SW 1271 (cell line): Measurements from ENCODE around the gene SGO1.
"Not testable (repeated sequence)": the region's sequence is repeated elsewhere in the genome, so short reads cannot be mapped to it uniquely, and the experiment has no call there.

Source experiments
- DNase-seq, 2 experiments: peaks; one replicate each; lab custom pipeline; 2025; lab: John Stamatoyannopoulos, UW

SGO1 gene

DNA sequence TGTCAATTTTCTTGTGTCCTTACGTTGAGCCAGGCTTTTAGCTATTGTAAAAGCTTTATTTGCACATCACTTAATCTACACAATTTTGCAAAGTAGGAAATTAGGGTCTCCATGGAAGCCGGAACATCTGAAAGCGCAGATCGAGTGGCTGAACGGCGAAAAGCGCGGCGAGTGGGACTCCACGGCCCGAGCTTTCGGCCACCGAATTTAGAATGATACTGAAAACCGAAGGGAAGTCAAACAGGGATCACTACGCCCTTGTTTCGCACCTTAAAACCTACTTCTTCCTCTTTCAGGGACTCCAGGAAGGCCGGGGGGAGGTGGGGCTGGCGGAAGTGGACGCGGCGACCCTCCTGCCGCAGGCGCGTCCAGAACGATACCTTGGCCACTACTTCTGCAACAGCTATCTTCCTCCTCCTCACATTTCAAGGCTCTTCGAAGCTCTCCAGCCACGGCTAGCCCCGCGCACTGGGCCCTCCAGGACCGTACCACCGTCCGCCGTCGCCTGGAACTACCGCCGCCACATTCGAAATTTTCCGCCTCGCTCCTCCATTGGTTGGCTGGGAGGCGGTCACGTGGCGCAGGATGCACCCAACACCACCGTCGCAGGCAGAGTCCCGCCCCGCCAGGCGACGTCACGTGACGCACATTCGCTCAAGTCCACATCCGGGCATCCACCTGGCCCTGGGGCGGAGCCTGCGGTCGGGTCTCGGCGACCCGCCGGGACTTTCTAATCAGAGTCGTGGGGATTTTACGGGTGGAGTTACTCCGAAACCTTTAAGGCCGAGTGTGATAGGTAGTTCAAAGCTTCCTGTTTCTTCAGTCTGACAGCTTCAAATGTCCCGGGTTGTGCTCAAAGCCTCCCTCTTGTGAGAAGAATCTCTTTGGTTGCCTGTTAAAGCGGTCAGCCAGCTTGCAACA, at the start of gene SGO1:
Gene SGO1, minus strand, starts transcription at position 528 of the 921 bp plus-strand sequence. CDS start 2,179 bp downstream, outside the sequence.
- peak; percentile 95 to 98 for DNase-seq

DNA sequence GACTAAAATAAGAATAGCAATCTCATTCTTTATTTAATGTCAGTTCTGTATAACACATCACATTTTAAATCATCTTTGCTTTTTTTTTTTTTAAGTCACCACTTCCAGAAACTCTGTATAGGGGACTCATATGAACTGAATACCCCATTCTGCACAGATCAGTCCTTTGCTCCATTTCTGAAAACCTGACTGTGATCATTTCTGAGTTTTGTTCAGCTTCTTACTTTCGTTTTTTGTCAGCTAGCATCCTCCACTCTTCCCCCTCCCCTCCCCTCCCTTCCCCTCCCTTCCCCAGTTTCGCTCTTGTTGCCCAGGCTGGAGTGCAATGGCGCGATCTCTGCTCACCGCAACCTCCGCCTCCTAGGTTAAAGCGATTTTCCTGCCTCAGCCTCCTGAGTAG, 49.8 kb upstream of the SGO1 start:
- no peak for DNase-seq

DNA sequence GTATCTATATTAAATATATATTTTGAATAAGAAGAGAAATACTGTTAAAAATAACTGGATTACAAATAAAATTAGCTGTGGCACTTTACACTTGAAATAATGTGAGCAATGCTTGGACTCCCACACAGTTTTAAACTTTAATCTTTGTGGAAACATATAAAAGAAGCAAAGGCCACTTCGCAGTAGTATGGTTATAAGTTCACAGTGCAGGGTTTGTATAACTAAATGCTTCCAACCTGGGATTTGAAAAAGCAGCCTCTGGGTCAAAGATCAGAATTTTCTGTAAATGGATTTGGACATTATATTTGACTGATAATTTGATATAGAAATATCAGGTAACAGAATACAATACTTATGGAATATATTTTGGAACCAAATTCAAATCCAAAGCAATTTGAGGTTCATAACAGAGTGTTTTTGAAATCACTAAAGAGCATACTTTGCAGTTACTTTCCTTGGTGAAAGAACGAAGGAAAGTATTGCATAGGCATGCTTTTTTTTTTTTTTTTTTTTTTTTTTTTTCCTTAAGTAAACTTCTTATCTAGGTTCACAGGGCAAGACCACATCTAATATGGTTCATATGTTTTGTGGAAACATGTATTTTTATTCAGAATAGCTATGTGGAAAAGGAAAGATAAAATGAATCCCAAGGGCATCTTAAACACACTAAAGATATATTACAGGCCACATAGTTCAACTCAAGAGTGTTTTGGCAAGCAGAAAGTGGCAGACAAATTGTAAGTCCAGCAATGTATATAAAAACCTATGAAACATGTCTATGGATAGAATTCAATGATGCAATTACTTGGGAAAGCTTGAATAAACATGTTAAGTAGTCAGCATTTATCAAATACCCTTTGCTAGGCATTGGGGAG, 47.1 kb upstream of the SGO1 start:
- DNase-seq: no peak

DNA sequence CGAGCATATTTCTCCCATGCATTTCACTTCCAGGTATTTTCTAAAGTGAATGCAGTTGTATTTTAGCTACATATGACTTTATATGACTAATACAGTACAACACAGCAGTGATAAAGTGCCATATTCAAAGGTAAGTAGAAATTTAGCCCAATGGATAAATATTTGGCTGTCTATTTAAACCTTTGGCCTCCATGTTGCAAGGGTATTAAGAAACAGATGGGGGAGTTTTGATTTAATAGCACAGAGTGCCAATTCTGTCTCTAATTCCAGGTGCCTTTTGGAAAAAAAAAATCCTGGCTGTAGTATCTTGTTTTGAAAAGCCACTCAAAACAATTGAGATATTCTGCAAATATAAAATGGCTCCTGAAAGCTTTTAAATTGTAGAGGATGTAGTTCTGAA, 44.9 kb upstream of the SGO1 start:
- no peak for DNase-seq

DNA sequence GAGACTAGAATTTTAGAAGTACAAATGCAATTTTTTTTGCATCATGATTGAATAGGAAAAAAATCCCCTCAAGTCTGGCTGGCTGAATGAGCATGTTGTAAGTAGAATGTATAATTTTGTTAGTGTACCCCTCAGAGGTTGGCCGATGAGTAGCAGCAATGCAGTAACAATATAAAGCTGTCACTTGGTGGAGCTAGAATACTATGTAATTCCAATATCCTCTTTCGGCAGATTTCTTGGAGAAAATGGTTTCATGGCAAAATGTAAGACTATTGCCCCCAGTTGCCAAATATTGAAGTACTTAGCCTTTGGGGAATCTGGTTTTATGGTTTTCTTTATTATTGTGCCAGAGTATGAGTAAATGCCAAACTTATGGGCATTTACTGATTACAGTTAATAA, 39.8 kb upstream of the SGO1 start:
- peak; percentile 4 to 65 for DNase-seq

DNA sequence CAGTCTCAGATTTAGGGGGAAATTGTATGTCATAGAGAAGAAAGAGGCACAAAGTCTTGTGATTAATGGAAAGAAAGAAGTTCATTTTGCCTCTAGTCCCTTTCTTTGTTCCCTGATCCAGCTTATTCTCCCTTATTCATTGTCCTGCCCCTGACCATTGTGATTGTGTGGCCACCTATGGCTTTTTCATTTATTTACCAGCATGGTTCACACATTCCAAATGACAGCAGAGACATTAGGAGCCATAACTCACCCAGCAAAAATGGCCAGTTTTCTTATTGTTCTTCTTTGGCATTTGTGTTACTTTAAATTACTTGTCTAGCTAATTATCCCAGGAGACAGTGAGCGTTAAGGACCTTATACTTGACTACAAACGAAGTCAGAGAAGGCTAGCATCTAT, 36.3 kb upstream of the SGO1 start:
- DNase-seq: no peak

DNA sequence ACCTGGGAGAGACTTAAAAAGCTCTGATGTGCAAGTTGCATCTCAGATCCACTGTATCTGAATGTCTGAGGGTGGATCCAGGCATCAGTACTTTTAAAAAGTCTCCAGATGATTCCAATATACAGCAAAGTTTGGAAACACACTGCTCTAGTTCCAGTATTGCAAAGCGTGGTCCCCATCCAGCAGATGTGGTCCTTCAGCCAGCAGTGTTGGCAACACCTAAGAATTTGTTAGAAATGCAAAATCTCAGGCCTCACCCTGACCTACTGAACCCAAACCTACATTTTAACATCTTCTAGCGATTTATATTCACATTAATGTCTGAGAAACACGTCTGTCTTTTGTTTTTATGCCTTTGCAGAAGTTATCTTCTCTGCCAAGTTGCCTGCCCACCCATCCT, 32.2 kb upstream of the SGO1 start:
- DNase-seq: no peak

DNA sequence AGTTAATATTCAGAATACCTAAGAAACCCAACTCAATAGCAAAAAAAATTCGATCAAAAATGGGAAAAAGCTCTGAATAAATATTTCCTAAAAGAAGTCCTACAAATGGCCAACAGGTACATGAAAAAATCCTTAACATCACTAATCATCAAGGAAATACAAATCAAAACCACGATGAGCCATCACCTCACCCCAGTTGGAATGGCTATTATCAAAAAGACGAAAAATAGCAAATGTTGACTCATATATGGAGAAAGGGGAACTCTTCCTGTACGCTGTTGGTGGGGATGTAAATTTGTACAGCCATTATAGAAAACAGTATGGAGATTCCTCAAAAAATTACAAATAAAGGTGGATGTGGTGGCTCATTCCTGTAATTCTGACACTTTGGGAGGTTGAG, 29.6 kb upstream of the SGO1 start:
- no peak for DNase-seq

DNA sequence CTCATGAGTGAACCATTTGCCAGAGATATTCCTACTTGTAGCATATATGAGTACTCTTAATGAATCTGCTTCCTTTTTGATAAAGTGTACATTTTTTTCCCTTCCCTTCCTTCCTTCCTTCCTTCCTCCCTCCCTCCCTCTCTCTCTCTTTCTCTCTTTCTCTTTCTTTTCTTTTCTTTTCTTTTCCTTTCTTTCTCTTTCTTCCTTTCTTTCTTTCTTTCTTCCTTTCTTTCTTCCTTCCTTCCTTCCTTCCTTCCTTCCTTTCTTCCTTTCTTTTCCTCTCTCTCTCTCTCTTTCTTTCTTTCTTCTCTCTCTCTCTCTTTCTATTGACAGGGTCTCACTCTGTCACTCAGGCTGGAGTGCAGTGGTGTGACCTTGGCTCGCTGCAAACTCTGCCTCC, 27.5 kb upstream of the SGO1 start:
- DNase-seq: not testable (repeated sequence)

DNA sequence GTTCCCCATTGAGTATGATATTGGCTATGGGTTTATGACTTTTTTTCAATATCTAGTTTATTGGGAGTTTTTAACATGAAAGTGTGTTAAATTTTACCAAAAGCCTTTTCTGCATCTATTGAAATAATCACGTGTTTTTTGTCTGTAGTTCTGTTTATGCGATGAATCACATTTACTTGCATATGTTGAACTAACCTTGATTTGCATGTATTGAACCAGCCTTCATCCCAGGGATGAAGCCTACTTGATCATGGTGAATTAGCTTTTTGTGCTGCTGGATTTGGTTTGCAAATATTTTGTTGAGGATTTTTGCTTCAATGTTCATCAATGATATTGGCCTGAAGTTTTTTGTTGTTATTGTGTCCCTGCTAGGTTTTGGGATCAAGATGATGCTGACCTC, 21.9 kb upstream of the SGO1 start:
- DNase-seq: not testable (repeated sequence)

DNA sequence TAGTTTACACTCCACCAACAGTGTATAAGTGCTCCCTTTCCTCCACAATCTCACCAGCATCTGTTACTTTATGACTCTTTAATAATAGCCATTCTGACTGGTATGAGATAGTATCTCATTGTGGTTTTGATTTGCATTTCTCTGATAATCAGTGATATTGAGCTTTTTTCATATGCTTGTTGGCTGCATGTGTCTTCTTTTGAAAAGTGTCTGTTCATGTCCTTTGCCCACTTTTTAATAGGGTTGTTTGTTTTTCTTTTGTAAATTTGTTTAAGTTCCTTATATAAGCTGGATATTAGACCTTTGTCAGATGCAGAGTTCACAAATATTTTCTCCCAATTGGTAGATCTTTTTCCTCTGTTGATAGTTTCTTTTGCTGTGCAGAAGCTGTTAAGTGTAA, 19.9 kb upstream of the SGO1 start:
- not testable (repeated sequence) for DNase-seq

DNA sequence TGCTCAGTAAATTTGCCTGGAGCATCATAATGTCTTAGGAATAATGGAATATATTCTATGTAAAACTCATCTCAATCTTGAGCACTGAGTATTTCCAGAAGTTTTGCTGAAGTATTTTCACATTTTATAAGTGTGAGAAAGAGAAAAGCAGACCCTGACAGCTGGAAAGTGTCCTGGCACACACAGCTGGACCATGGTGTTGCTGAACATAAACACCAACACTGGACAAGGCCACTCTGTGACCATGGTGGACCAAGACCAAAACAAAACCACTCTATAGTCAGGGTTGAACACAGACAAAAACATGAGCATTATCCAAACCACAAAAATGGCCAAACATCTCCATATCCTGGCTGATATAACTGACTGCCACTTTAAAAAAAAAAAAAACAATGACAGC, 15.1 kb upstream of the SGO1 start:
- no peak for DNase-seq

DNA sequence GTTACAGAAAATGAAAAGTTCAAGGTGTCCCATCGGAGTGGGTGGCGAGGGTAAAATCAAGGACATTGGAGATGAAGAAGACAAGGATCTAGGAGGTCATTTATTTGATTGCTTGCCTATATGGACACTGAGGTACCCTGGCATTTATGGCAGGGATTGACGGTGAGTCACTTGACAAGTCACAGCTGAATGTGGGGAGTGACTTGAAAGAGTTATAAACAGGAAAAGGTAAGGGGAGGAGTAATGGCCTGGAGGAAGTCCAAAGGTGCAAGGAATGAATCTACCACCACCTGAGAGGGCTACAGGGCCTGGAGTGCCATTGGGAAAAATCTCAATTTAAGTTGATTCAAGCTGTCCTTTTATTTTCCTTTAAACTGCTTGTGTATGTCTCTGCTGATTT, 11.8 kb upstream of the SGO1 start:
- DNase-seq: no peak

DNA sequence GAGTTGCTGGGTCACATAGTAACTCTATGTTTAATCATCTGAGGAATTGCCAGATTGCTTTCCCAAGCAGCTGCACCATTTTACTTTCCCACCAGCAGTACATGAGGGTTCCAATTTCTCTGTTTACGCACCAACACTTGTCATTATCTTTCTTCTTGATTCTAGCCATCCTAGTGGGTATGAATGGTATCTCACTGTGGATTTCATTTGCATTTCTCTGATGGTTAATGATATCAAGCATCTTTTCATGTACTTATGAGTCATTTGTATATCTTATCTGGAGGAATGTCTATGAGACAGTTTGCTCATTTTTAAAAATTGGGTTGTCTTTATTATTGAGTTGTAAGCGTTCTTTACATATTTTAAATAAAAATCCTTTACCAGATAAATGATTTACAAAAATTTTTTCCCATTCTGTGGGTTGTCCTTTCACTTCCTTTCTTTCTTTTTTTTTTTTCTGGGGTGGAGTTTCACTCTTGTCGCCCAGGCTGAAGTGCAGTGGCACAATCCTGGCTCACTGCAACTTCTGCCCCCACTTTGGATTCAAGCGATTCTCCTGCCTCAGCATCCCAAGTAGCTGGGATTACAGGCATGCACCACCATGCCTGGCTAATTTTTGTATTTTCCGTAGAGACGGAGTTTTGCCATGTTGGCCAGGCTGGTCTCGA, 8.9 kb upstream of the SGO1 start:
- DNase-seq: no peak

DNA sequence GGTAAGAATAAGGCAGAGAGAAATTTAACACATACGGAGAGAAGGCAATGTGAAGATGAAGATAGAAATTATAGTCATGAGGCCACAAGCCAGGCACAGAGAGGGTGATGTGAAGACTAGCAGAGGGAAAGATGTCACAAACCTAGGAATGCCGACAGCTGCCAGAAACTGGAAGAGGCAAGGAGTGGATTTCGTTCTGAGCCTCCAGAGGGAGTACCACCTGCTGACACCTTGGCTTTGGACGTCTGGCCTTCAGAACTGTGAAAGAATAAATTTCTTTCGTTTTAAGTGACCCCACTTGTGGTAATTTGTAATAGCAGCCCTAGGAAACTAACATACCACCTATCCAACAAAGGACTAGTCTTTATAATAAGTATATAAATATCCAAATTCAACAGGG, 5.0 kb upstream of the SGO1 start:
- no peak for DNase-seq

DNA sequence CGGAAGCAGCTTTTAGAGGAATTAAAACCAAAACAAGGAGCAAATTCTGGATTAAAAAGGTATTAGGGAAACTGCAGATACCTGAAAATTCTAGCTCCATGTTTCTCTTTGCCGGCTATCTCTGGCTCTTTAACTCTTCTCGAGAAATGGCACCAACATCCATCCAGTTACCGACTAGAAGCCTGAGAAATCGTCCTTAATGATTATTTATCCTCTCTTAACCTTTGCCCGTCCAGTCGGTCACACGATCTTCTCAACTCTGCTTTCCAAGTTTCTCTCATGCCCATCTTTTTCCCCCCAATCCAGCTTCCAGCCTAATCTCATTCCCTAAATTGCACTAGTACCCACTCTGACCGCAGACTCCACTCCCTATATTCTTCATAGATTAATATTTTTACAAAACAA, 596 bp upstream of the SGO1 start:
- DNase-seq: no peak

DNA sequence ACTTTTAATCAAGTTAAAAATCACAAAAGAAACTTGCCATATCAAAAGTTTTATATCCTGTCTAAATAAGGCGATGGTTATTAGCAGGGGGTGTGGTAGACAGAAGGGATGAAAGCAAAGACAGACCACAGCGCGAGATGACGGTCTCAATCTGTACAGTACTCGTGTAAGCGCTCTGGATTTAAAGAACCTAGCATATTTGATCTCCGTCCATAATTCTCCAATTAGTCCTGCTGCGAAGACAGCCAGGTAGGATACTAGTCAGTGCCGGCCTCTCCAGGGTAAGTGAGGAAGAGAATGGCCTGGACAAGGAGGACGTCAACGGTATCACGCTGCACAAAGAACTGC, 701 bp downstream of the SGO1 start:
- DNase-seq: no peak

DNA sequence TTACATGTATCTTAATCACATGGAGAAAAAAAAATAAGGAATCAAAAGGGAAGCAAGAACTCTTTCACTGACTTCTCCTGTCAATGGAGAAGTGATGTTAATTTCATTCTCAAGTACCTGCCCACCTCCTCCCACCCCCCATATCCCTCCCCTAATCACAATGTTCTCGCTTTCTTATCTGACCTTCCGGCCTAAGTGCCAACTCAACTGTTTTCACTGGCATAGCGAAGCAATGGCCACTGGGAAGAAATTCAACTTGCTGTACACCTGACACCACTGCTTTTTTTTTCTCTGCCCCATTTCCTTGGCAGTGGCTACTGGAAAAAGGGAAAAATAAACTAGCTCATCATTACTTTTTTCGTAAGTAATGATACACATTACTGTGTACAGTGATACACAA, 3.8 kb downstream of the SGO1 start:
- no peak for DNase-seq

DNA sequence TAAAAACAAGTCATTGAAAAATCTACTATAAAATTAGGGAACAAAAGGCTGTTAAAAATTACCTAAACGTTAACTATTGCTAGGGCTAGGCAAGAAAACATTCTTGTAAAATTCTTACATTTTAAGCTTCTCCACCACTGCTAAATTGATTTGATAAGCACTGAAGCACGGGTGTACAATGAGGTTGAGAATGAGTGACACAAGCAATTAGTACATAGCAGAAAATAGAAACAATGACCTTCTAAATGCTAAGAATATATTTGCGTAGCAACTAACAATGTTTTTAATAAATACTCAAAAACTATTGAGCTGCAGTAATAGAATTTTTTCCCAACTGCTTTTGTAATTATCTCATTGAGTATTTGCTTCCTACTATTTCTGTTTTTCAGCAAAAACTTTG, 4.7 kb downstream of the SGO1 start:
- no peak for DNase-seq

DNA sequence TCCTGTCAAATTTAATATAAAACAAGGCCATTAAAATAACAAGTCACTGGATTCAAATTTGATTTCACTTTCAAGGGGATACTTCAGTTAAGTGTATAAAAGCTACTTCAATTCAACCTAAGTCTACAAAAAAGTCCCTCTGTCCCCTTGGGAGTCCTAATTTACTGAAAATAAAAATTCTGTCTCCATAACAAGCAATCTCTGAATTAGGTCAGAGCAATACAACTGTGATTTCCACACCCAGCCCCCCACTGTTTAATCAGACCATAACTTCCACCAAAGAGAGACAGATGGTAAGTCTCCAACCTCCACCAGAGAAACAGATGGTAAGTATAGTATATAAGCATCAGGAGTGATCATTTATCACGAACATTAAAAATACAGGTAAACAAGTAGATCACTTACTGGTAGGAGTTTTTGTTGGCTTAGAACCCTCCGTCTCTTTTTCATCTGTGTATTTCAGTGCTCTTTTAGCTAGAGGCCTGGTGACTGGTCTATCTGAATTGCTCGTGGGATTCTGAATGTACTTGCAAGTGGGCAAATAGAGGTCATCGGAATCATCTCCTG, 12.1 kb downstream of the SGO1 start:
- no peak for DNase-seq

DNA sequence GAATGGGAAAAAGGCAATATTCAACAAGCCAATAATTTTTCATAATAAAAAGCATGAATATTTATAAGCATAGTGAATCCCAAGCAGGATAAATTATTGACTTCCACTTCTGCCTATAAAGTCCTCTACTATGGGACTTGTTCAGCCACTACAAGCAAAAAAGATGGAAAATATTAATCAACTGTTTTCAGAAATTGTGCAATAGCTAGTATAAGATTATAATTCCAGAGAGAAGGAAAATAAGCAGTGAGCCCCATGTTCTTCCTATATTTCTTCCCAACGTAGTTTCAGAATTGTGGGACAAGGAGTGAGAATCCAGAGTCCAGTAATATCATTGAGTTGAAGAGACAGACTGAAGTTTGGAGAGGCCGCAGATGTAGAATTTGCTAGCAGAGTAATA, 24.3 kb downstream of the SGO1 start:
- no peak for DNase-seq

DNA sequence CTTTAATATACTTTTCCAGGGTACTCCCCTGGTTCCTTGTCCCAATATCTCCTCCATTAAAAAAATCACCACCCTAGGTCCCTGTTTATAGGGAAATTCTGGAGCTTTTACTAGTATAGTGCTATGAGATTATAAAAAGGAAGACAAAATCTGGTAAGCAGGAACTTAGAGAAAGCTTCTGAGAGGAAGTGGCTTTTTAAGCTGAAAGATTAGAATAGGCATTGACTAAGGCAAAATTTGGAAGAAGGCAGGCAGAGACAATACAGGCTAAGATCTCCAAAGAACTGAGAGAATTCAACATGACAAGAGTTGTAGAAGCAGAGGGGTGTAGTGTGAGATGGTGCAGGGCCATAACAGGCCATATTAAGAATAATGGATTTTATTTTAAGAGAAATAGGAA, 25.8 kb downstream of the SGO1 start:
- no peak for DNase-seq
